Activated T-cell treated with anti-CD3 and anti-CD28 coated beads for 1 hour (primary cell): ENCODE data around the gene LYPLAL1.

Experiments
- DNase-seq: peaks from one replicate; pipeline ENCODE4 v3.0.0-alpha.2; 2020; ENCODE audit warnings: low read depth

The LYPLAL1 gene

DNA sequence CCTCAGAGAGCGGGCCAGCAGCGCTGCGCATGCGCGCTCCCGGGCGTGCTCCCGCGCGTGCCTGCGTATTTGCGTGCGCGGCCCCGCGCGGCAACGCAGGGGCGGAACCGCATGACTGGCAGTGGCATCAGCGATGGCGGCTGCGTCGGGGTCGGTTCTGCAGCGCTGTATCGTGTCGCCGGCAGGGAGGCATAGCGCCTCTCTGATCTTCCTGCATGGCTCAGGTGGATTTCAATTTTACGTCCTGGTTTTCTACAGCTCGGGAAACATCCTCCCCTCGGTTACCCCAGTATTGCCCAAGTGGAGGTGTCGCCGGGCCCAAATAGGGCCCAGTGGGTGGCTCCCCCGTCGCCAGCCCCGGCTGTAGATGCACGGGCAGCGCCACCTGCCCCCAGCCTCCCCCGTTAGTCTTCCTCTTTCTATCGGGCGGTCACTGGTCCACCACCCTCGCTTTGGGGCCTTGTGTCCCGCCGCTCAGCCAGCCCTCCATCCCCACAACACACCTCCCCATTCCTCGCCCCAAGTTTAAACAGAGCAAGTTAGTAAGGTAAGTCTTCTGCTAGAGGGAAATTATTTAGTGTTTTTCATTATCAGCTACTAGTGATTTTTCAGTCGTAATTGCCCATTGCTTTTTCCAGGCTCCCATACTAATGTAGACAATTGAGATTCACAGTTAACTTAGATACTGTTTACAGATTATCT, at the start of gene LYPLAL1:
Gene LYPLAL1 (plus strand): TSS at position 121 of the 702 bp plus-strand sequence. CDS start 13 bp downstream, at position 134.
- peak; percentile 78 for DNase-seq

DNA sequence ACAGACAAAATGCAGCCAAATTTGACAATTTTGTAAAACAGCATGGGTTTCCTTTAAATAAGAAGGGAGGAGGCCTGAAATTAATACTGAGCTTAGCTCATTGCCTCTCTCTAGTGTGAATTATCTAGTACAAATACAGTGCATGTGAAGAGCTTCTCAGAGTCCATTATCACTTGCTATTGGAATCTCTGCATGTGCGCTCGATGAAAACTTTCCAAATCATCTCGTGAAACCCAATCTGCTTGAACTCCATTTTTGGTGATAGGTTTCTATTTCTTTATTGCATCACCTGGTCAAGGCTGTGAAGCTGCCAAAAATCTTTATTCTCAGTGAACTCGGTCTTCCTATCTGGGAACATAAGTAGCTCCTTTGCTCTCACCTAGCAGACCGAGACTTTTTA, 49.5 kb upstream of the LYPLAL1 start:
- DNase-seq, result no peak

DNA sequence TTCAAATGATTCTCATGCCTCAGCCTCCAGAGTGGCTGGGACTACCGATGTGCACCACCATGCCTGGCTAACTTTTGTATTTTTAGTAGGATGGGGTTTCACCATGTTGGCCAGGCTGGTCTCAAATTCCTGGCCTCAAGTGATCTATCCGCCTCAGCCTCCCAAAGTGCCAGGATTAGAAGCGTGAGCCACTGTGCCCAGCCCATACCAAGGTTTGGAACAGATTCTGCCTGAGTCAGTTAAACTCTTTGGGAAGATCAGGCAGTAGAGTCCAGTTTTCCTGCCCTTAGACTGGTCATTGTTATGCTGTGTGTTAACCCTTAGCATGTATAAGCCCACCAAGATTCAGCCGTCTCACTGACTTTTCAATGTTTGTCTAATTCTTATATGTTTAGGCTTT, 48.3 kb upstream of the LYPLAL1 start:
- no peak for DNase-seq

DNA sequence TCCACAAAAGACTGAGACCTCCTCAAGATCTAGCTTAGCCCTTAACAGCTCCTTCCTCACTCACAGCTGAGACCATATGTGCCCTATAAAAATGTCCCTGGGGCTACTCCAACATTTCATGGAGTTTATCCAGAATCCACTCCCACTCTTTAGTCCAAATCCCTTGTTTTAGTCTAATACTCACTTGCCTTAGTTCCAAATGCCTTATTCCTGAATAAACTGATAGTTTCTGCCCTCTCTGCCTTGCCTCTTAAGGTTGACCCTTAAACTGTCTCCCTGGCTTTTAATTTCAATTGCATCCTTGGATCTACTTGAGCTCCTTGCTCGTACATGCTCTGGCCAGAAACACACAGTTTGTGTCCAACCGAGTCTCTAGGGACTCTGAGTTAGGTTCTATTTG, 47.3 kb upstream of the LYPLAL1 start:
- no peak for DNase-seq

DNA sequence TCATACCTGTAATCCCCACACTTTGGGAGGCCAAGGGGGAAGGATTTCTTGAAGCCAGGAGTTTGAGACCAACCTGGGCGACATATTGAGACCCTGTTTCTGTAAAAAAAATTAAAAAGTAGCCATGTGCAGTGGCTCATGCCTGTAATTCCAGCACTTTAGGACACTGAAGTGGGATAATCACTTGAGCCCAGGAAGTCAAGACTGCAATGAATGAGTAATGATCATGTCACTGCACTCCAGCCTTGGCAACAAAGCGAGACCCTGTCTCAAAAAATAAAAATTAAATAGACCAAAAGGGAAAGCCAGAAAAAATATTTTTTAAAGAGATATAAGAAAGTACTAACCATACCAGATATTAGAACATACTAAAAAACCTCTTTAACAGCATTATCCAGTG, 44.7 kb upstream of the LYPLAL1 start:
- no peak for DNase-seq

DNA sequence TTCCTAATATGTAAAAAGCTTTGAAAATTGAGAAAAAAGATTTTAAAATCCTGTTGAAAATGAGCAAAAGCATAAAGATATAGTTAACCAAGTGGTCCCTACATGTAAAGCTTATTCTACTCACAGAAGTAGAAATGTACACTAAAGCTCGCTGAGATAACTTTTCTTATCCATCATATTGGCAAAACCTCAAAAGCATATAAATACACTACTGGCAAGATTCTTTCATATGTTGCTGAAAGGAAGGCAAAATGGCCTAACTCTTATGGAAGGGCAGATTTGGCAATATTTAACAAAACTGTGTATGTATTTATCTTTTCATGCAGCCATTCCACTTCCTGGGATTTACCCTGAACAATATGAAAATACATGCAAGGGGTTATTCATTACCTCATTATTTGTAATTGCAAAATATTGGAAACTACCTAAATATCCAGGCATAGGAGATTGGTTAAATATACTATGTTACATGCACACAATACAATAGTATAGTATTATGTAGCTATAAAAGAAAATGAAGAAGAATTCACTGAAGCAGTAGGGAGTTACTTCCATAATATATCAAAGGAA, 43.2 kb upstream of the LYPLAL1 start:
- no peak for DNase-seq

DNA sequence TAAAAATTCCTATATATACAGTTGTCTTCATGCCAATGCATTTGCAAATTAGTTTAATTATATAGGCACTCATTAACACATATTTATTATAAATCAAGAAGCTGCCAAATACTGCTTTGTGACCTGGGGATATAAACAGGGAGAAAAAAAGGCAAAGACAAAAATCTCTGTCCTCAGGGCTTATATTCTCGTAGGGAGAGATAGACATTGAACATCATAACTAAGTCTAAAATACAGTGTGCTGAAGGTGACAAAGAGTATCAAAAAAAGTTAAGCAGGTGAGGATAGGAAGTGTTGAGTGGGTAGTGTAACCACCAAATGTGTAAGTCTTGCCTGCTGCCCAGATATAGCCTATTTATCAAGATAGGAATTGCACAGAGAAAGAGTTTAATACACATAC, 40.7 kb upstream of the LYPLAL1 start:
- no peak for DNase-seq

DNA sequence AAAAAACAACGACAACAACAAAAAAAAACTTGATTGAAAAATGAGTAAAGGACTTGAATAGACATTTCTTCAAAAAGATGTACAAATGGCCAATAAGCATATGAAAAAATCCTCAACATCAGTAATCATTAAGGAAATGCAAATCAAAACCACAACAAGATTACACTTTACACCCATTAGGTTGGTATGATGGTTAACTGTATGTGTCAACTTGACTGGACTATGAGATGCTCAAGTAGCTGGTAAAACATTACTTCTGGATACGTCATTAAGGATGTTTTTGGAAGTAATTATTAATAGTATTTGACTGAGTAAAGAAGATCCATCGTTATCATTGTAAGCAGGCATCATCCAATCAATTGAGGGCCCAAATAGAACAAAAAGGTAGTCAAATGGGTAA, 34.9 kb upstream of the LYPLAL1 start:
- DNase-seq, result no peak

DNA sequence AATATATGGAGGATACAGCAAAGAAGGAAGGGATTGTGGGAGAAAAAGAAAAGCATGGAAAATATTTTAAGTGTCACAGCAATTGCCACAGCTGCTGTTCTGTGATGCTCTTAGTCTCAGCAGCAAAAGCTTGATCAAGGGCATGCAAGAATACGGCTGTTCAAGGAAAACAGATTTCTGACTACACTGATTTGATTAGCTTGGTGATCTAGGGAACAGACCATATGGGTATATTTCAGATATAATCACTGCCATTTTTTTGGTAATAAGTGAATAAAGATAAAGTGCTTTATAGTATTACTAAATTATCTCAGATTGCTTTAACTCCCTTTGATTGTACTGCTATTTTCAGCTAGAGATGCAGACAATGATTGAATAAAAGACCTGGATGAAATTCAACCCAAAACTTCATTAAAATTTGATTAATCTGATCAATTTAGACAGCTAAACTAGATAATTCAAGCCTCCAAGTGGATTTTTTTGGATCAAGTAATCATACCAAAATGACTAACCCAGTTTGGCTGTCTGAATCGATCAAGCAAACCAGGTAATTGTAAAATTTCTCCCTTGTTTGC, 33.3 kb upstream of the LYPLAL1 start:
- no peak for DNase-seq

DNA sequence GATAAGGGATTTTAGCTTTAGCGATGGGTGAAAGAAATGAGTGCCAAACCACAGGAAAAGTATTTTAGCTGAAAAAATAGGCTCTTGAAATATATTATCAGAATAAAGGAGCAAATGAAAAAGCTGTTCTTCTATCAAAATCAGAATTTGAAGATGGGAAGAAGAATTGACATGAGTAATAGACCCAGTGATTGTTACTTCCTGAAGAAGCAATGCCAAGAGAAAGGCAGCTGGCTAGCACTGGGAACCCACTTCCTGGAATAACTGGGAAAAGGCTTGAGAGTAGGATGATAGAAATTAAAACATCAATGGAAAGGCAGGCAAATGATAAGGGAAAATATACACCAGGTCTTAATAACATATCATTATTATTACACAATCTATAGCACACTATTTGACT, 29.9 kb upstream of the LYPLAL1 start:
- DNase-seq, result no peak

DNA sequence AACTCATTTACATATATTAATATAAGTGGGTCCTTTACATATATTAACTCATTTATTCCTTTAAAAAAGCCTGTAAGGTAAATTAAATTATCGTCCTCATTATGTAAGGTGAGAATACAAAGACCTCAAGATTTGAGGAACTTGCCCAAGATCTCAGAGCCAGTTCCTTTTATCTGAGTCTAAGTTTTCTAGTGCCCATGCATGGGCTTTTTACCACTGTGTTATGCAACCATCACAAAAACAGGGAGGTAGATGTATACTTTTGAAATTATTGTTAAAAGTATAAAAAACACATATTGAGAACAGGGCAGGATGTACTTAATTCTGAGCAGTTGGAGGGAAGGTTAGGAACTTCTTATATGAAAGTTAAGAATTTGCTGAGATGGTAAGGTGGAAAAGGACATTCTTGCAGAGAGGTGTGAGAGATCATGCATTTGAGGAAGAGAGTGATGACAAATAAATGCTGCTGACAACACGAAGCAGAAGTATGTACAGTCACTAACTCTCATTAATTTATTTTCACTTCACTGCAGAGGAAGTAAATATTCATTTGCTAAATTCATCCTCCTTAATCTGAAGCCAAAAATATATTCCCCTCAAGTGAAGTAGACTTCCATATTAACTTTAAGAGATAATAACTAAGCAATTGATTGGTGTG, 28.9 kb upstream of the LYPLAL1 start:
- DNase-seq, result no peak

DNA sequence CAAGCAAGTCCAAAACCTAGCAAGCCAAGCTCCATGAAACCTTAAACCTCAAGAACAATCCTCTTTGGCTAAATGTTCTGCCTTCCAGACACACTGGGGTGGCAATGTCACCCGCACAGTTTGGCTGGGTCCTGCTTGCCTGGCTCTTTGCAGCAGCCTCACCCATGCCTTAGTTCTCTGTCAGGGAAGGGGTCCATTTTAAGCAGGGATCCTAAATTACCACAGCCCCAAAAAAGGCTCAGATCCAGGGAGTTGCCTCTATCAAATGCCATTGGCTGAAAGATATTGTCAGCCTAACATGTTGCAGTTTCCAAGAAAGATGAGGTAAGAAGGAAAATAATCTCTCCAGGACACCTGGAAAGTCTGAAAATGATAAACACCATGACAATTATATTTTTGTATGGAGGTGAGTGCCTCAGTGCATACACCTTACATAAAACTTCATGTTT, 26.1 kb upstream of the LYPLAL1 start:
- no peak for DNase-seq

DNA sequence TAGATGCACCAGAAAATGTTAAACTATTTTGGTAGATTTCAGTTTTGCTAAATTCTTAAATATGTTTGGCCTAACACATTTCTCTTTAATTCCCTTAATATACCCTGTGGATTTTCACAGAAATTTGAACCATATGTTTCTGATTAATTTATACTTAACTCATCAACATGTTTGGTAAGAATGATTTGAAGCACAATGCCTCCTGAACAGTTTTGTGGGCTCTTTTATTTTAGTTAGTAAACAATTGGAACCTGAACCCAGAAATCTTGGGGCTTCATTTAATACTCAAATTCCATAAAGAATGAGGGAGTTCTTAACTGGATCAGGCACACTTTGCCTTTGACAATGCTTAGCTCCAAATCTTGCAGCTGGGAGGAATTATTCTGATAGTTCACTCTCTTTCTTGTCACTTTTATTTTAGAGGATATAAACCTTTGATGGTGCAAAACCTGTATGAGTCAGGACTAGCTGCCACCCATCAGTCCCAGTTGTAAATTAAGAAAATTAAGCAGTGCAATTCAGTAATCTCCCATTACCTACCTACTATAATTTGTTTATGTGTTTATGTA, 24.6 kb upstream of the LYPLAL1 start:
- no peak for DNase-seq

DNA sequence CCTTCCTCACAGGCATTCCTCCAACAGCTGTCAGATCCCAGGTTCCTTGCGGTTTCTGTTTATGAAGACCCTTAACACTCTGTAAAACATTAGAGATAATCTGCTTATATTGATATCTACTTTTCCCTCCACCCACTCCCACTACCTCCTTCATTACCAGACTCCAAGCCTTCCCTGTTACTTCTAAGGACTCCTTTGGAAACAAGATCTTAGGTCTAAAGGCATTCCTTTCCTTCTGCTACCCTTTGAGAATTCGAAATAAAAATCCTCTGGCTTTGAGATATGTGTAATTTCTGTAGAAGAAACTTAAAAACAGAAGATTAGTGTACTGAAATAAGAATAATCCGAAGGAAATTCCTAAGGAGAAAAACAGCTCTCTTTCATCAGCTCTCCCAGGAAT, 23.7 kb upstream of the LYPLAL1 start:
- DNase-seq, result no peak

DNA sequence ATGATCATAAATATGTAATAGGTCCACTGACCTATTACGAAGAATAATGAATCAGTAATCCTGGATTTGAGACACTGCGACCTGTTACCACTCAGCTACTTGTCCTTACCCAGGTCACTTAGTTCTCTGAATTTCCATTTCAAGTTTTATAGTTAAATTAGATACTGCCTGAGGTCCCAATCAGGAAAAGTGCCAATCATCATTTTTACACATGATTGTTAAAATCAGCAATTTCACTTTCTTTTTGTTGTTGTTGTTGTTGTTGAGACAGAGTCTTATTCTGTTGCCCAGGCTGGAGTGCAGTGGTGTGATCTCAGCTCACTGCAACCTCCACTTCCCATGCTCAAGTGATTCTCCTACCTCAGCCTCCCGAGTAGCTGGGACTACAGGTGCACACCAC, 22.8 kb upstream of the LYPLAL1 start:
- no peak for DNase-seq

DNA sequence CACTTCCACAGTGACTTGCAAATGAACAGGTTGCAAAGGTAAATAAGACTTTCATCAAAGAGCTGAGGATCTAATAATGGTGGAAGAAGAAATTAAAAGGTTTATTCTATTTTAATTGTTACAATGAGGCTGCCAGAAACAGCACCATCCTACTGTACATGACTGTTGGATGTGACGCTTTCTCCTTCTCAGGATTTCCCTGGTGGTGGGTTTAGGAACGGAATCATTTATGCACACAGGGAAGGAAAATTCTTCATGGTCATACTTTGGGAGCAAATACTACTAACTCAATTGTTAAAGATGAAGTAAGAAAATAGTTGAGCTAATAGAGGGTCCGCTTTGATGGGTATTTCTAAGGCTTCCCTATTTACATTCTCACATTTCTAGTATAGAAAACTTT, 22.2 kb upstream of the LYPLAL1 start:
- no peak for DNase-seq

DNA sequence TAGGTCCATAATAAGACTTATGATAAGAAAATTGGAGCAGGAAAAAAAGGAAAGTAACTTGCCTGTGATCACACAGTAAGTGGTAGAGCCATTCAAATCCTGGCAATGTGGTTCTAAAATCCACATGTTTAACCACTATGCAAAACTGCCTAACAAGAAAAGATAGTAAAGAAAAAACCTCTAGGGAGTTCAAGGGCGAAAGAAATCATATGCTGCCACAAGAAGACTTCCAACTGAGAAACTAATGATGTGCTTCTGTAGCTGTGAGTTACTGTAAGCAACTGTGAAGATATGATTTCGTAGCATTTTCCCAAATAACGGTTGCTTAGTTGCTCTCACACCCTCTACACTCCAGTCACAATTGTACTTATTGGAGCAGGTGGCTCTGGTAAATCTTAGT, 20.9 kb upstream of the LYPLAL1 start:
- DNase-seq, result no peak

DNA sequence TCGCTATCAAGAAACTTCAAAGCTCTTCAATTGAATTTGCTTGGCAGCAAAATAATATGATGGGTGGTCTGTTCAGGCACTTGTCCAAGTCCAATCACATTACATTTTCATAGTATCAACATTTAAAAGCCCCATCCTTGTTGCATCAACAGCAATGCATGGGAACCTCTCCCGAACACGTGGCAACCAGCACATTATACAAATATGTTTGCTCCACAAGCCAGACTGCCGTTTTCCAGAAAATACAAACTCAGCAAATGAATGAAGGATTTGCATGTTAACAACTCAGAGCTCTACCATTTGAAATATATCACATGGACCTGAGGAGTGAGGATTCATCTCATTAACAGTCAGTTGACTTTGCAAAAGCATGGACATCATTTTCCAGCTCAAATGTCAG, 20.0 kb upstream of the LYPLAL1 start:
- no peak for DNase-seq

DNA sequence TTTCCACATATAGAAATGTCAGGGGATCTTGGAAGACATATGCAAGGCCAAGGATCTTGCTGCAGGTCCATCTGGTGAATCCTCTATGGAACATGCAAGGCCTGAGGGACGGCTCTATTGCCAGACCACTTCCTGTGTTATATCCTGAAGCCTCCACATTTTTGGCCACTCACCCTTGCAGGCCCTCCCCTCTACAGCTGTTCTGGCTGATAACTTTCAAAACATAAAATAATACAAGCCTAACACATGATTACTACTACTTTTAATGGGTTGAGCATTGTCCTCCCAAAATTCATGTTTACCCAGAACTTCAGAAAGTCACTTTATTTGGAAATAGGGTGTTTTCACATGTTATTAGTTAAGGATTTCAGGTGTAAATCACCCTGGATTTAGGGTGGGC, 18.5 kb upstream of the LYPLAL1 start:
- no peak for DNase-seq

DNA sequence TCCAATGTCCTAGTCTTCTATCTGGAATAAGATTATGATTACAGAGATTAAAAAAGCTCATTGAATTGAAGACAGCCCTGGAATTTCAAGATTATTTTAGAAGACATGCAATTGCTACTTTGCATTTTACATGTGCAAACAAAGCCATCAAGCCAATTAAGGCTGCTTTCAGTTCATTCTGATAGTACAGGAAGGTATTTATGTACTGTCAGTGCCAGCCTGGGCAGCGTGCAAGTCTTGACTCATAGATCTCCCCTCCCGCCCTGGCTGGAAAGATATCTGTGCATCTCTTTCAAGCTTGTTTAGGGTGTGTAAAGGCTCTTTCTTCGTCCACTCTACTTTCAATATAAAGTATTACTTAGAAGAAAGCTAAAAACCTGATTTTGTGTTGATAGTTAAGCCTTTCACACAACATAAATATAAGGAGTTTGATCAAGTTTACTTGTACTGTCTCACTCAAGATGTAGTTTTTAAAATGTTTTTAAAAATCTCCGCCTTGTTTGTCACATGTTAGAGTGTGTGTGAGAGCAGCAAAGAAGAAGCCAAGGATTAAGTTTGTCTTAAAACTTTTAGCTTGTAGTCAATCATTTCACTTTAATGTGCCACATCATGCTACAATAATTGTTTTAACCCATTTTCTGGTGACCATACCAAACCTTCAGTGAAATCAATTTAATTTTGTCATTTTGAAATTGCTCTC, 13.6 kb upstream of the LYPLAL1 start:
- DNase-seq, result no peak

DNA sequence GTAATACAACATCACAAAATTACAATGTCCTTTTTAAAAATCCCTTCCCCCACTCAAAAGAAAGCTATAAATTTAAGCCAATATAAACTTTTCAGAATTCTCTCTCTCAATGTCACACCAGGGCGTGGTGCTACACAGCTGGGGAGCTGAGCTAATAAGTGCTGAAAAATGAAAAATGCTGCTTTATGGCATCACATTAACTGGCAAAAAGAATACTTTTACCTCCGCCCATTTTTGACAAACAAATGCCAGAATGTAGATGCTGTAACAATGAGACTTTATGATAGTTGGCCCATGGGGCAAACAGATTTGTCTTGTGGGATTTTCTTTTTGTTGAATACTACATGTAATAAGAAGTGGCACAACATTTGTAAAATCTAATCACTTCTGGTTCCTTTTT, 12.7 kb upstream of the LYPLAL1 start:
- no peak for DNase-seq

DNA sequence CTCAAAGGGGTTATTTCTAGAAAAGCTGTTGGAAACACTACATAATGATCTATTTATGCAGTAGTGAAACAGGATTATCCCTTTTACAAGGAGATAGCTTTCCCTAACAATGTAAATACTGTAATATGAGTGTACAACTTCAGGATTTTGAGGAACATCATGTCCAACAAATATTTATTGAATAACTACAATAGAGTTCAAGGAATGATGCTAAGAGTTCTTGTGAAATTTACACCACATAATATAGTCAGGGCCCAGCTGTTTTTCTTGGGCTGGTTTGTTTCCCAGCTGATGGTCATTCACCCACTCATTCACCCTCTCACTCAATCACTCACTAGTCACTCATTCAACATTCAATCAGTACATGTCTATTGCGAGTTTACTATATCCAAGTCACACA, 12.3 kb upstream of the LYPLAL1 start:
- no peak for DNase-seq
